Coronary artery (tissue), 2 donors: ENCODE measurements around the gene RASGEF1B.

ENCODE experiments used
- DNase-seq: peaks from one replicate; pipeline ENCODE4 v3.0.0-alpha.2; 2017; ENCODE audit warnings: low spot score
- H3K27ac ChIP-seq, 2 donors: fragments of 200-600 bp; sonication (generic); one replicate each; pipeline ENCODE4 v1.5.1; 2016 to 2019
- H3K4me3 ChIP-seq: fragments of 200-600 bp; sonication (generic); 2 replicates; pipeline ENCODE4 v1.5.1; 2016; ENCODE audit warnings: mild to moderate bottlenecking, moderate library complexity
- CTCF ChIP-seq: fragments of 200-600 bp; sonication (generic); IDR thresholded peaks from one replicate; pipeline ENCODE4 v1.5.1; 2019; ENCODE audit warnings: antibody characterized with exemption

RASGEF1B gene

GRCh38 chr4:81457345-81457744 lies 14.4 kb downstream of the RASGEF1B start:
- no peak for TF ChIP-seq CTCF
- no peak for DNase-seq
- H3K27ac ChIP-seq = no peak overlapping the region
- no peak overlapping the region for H3K4me3 ChIP-seq

GRCh38 chr4:81455897-81456296 lies 15.8 kb downstream of the RASGEF1B start:
- DNase-seq = no peak
- no peak for TF ChIP-seq CTCF
- Histone ChIP-seq H3K27ac (no peak overlapping the region), H3K4me3 (no peak overlapping the region)

GRCh38 chr4:81454948-81455347 lies 16.8 kb downstream of the RASGEF1B start:
- TF ChIP-seq CTCF = no peak
- DNase-seq = no peak
- Histone ChIP-seq H3K4me3 (no peak overlapping the region), H3K27ac (no peak overlapping the region)

- Histone ChIP-seq H3K27ac (no peak overlapping the region), H3K4me3 (no peak overlapping the region)
- no peak for TF ChIP-seq CTCF
- DNase-seq = no peak
These were observed 17.2 kb downstream of the RASGEF1B start for GRCh38 chr4:81454499-81454898.

GRCh38 chr4:81453024-81453423 lies 18.7 kb downstream of the RASGEF1B start:
- no peak for TF ChIP-seq CTCF
- DNase-seq = no peak
- no peak overlapping the region for H3K4me3 ChIP-seq
- H3K27ac ChIP-seq = no peak overlapping the region

GRCh38 chr4:81452452-81453006 lies 19.2 kb downstream of the RASGEF1B start:
- Histone ChIP-seq H3K27ac (no peak overlapping the region), H3K4me3 (no peak overlapping the region)
- no peak for TF ChIP-seq CTCF
- no peak for DNase-seq

GRCh38 chr4:81449015-81449414 lies 22.7 kb downstream of the RASGEF1B start:
- Histone ChIP-seq H3K27ac (no peak overlapping the region), H3K4me3 (no peak overlapping the region)
- TF ChIP-seq CTCF = no peak
- no peak for DNase-seq
